Astrocyte of the spinal cord (primary cell): ENCODE measurements around the gene POLR2M.

Experiments used
- DNase-seq: peaks from one replicate; pipeline ENCODE4 v3.0.0; 2011; ENCODE audit warnings: low read depth, low spot score
- H3K4me3 ChIP-seq: 2 replicates; pipeline ENCODE4 v1.5.1; 2011; ENCODE audit warnings: low read depth, mild to moderate bottlenecking, low read length, moderate library complexity
- in situ Hi-C: cut with HindIII; loops from 2 replicates; pipeline ENCODE4 v1.10.0; 2017; ENCODE audit warnings: low sequenced_read_pairs
- TF ChIP-seq, protein P1 (sequence below): IDR thresholded peaks from 2 replicates; pipeline ENCODE4 v1.5.1; 2012; ENCODE audit warnings: low read depth, mild to moderate bottlenecking, low read length, inconsistent platforms

Gene POLR2M

DNA sequence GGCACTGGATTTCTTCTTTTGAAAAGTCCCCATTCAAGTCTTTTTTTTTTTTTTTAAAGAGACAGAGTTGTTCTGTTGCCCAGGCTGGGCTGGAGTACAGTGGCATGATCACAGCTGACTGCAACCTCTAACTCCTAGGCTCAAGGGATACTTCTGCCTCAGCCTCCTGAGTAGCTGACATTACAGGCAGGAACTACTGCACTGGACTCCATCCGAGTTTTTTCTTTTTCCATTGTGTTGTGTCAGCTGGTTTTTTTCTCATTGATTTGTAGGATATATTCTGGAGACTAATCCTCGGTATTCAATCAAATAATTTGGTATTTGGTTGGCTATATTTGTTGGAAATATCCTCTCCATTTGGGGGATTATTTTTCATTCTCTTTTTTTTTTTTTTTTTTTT is 11.8 kb downstream of the POLR2M start:
- in situ Hi-C loops, result no loop called here
- no peak overlapping the region for H3K4me3 ChIP-seq
- TF ChIP-seq, protein P1, sequence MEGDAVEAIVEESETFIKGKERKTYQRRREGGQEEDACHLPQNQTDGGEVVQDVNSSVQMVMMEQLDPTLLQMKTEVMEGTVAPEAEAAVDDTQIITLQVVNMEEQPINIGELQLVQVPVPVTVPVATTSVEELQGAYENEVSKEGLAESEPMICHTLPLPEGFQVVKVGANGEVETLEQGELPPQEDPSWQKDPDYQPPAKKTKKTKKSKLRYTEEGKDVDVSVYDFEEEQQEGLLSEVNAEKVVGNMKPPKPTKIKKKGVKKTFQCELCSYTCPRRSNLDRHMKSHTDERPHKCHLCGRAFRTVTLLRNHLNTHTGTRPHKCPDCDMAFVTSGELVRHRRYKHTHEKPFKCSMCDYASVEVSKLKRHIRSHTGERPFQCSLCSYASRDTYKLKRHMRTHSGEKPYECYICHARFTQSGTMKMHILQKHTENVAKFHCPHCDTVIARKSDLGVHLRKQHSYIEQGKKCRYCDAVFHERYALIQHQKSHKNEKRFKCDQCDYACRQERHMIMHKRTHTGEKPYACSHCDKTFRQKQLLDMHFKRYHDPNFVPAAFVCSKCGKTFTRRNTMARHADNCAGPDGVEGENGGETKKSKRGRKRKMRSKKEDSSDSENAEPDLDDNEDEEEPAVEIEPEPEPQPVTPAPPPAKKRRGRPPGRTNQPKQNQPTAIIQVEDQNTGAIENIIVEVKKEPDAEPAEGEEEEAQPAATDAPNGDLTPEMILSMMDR, result no peak
- no peak for DNase-seq

DNA sequence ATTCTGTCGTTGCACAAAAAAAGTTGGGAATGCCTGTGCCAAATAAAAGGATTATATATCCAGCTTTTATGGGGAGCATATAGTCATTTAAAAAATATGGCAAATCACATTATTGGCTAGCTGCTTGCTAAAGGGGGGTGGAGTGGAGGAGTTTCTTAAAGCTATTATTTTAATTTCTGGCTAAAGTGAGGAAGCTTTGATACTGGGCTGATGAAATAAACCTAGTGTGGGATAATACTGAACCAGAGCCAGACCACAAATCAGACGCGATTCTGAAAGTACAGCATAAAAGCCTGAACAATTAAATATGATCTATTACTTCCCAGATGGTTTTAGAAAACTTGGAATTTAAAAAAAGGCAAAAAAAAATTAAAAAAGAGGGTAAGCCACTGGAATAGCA is 14.4 kb downstream of the POLR2M start:
- peak; percentile 20 for DNase-seq
- H3K4me3 ChIP-seq, result no peak overlapping the region
- in situ Hi-C loops, result no loop called here
- TF ChIP-seq, protein P1, result no peak

DNA sequence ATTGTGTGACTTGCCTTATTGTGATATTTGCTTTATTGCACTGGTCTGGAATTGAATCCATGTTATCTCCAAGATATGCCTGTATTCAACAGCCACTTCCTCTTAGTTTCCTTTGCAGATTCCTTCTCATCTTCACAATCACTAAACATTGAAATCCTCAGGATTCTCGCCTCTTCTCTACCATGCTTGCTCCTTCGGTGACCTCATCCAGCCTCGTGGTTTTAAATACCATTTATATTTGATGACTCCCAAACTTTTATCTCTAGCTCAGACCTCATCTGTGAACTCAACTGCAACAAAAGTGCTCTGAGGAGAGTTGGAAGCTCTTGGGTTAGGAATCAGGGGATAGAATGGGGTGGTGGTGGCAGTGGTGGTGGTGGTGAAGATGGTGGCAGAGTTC is 19.9 kb downstream of the POLR2M start:
- in situ Hi-C loops, result no loop called here
- H3K4me3 ChIP-seq, result no peak overlapping the region
- DNase-seq, result no peak
- TF ChIP-seq, protein P1, result no peak

DNA sequence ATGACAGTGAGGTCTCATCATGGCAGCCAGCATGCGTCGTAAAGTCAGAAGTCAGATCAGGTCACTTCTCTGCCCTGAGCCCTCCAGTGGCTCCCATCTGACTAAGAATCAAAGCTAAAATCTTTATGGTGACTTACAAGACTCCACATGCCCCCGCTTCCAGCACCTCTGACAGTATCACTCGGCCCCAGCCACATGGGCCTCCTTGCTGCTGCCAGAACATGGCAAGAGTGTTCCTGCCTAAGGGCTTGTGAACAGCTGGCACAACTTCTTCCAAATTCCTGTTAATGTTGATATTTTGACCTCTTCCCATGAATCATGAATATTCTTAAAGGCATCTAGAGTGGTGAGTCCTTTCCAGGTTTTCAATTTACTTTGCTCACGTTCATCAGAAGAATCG is 20.5 kb downstream of the POLR2M start:
- DNase-seq, result no peak
- no peak overlapping the region for H3K4me3 ChIP-seq
- in situ Hi-C loops, result no loop called here
- TF ChIP-seq, protein P1, result no peak

DNA sequence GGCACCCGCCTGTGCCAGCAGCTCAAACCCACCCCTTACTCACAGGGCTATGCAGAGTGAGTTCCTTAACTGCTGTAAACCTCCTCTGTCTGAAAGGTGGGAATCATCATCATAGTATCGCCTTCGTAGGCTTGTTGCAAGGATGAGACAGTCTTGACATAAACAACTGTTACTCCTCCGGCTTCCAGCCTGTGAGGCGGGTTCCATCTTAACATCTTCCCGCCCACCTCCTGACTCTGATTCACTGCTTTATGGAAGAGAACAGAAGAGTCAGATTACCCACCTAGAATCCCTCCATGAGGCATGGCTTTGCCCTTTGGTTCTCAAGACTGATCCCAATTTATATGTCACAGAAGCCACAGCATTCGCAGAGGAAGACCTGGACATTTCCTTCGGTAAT is 21.9 kb downstream of the POLR2M start:
- in situ Hi-C loops, result no loop called here
- TF ChIP-seq, protein P1, result no peak
- no peak overlapping the region for H3K4me3 ChIP-seq
- no peak for DNase-seq

DNA sequence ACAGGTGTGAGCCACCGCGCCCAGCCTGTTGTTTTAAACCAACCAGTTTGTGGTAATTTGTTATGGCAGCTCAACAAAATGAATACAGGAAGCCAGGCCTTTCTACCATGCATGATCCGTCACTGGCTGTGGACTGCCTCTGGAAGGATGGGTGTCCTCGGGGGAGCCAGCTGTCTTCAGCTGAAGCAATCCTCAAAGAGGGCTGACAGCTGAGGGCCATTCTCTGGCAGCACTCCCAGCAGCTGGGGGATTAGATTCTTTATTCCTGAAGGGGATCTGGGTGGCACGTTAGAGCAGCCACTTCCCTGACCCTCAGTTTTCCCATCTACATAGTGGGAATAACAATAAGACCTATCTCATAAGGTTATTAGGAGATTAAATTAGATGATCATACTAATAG is 24.4 kb downstream of the POLR2M start:
- in situ Hi-C loops, result no loop called here
- no peak overlapping the region for H3K4me3 ChIP-seq
- TF ChIP-seq, protein P1, result no peak
- no peak for DNase-seq

DNA sequence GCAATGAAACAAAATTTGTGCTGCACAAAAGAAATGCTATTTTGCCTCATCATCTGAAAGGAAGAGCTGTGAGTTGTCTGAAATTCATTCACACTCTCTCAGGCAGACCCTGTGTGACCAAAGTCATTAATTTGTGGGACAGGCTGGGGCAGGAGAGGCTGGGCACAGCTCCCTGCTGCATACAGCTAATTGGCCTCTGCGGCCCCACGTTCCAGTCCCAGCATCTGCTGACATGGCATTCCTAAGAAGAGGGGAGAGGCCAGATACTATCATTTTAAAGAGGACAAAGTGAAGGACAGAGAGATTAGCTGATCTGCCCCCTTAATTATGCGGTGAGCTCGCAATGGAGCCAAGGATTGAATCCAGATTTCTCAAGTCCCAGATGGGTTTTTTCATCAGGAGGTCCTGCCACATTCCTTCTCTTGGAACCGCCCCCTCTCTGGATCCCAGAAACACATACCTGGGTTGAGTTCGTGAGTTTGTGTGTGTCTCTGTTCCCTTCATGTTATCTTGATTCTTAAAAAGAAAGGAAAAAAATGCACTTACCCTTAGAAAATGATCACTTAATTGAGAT is 25.1 kb downstream of the POLR2M start:
- TF ChIP-seq, protein P1, result no peak
- no peak overlapping the region for H3K4me3 ChIP-seq
- in situ Hi-C loops, result no loop called here
- DNase-seq, result no peak
